Adrenal gland (tissue), 5 donors: ENCODE data around the gene PPM1J.

Source experiments
- CTCF ChIP-seq, 6 experiments: fragments of 450-650 bp in 4 of 6; fragments of 200-600 bp in 2 of 6; sonication (generic) in 1 of 6; IDR thresholded peaks; 1 replicate in 5 of 6; 2 replicates in 1 of 6; pipeline versions ENCODE4 v1.5.1 to v1.8.0; 2016 to 2021; ENCODE audit warnings: antibody characterized with exemption in 6 of 6, mild to moderate bottlenecking in 2 of 6, moderate library complexity in 1 of 6
- POLR2A ChIP-seq, 2 donors: fragments of 450-650 bp; IDR thresholded peaks; one replicate each; pipeline ENCODE4 v1.6.1; 2017; ENCODE audit warnings: antibody characterized with exemption in 2 of 2, mild to moderate bottlenecking in 2 of 2, moderate library complexity in 1 of 2
- donor health status: DM: no; HTN: no; CAD: no.

GRCh38 chr1:112695276-112695675 is 19.9 kb downstream of the PPM1J start:
- no peak for TF ChIP-seq POLR2A (IDR thresholded peaks at IDR 0.05)
- no peak for TF ChIP-seq CTCF (IDR thresholded peaks at IDR 0.05)
